HG02623 (cell line): ENCODE results near the gene OR52M1.
"Not testable (repeated sequence)": the region's sequence is repeated elsewhere in the genome, so short reads cannot be mapped to it uniquely, and the experiment has no call there.

ENCODE experiments used
- ATAC-seq: cut with Tn5 transposase; IDR thresholded peaks from one replicate; pipeline ENCODE4 v1.9.1; 2021; ENCODE audit warnings: moderate library complexity; ENCODE audit not compliant: unreplicated experiment

OR52M1 gene

DNA sequence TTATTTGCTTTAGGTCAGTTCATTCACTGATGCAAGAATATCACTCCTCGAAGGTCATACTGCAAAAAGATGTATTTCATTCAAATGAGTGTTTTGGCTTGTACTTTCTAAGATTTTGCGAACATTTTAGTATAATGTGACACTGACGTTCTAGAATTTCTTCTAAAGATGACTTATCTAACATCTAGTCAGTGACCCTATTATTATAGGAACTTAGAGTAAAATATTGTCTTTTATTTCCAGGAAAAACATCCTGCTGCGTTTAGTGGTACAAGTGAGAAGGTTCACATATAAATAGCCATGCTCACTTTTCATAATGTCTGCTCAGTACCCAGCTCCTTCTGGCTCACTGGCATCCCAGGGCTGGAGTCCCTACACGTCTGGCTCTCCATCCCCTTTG is at the start of gene OR52M1:
OR52M1 (plus strand) TSS at position 301 of the 400 bp plus-strand sequence; CDS start at position 301, 0 bp downstream.
- ATAC-seq: no peak

DNA sequence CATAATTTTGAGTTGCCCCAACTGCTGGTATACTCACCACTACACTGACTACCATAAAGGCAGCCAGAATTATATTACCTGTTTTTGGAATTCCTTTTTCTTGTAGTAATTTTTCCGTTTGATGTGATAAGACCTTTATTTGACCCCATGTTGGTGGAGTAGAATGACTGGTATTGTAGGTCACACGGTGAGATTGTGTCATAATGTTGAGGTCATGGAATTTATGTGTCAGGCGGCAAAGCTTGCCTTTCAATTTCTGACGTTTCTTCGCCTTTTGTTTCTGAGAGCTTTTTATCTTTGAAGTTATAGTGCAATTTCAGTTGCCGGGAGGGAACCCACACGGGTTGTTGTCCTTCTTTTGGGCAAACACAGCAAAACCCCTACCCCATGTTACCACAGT is 49.5 kb upstream of the OR52M1 start:
- ATAC-seq: no peak

DNA sequence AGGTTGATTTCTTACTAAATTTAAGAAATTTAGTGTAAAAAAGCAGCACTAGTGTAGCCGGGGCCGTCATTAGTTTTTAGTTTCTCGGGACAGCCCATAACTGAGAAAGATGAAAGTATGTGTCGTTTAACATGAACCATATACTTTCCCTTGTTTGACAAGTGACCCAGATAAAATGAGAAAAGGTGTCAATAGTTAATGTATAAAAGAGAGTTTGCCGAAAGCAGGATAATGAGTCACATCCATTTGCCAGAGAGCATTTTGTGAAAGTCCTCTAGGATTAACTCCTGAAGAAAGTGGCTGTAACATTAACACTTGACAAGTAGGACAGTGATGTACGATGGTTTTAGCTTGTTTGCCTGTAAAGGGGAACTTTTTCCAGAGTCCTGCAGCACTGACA is 49.0 kb upstream of the OR52M1 start:
- no peak for ATAC-seq

GRCh38 chr11:4496557-4497248 is 48.3 kb upstream of the OR52M1 start:
- no peak for ATAC-seq

DNA sequence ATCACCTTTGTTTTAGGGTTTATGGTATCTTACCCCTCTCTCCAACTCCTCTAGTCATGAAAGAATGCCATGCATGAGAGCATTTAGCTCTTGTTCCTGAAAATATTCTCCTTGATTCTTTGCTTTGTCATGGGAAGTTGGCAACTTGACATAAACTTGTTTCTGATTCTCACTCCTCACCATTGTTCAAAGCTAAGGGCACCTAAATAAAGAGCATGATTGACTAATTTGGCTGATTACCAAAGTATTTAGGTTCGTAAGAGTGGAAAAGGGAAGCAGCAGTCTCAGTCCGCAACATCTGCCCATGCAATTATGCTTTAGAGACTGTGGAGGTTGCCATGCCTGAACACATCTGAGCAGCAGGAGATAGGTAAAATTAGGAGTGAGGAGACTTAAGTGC is 36.1 kb upstream of the OR52M1 start:
- no peak for ATAC-seq

- ATAC-seq: no peak
These were observed 33.4 kb upstream of the OR52M1 start for GRCh38 chr11:4511282-4512245.

DNA sequence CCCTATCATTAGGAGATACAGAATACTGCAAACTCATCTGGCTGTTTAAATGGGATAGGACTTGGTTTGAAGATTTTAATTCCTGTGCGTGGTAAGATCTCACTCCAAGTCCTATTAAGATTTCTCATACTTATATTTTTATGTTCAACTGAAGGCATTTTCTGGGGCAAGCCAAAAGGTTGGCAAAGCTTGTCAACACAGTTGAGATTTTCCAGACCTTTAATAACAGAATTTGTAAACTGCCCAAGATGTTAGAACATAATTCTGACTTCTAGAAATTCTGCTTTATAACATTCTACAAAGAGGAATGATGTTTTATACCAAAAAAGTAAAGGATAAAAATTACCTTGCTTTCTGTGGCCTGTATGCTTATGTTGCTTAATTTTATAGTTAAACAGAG is 30.8 kb upstream of the OR52M1 start:
- no peak for ATAC-seq

DNA sequence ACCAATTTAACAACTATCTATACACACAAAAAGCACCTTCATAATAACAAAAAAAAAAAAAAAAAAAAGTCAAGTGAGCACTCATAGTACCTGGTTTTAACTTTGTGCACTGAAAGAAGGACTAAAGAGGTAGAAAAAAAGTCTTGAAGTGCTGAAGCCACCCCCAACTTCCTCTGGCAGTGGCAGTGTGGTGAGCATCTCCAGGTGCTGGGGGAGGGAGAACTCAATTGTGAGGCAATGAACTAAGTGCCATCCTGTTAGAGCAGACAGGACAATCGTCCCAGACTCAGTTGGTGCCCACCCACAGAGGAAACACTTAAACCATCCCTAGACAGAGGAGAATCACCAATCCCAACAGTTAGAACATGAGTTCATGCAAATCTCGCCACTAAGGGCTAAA is 22.7 kb upstream of the OR52M1 start:
- no peak for ATAC-seq

- no peak for ATAC-seq
These were observed 22.2 kb upstream of the OR52M1 start for GRCh38 chr11:4522752-4523151.

GRCh38 chr11:4523666-4524065 is 21.3 kb upstream of the OR52M1 start:
- ATAC-seq: no peak

GRCh38 chr11:4527926-4528325 is 17.1 kb upstream of the OR52M1 start:
- ATAC-seq: no peak

DNA sequence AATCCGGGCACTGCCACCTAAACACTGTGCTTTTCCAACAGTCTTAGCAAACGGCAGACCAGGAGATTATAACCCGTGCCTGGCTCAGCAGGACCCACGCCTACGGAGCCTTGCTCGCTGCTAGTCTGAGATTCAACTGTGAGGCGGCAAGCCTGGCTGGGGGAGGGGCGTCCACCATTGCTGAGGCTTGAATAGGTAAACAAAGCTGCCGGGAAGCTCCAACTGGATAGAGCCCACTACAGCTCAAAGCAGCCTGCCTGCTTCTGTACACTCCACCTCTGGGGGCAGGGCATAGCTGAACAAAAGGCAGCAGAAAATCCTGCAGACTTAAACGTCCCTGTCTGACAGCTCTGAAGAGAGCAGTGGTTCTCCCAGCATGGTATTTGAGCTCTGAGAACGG is 13.3 kb upstream of the OR52M1 start:
- not testable (repeated sequence) for ATAC-seq

- ATAC-seq: no peak
These were observed 5.3 kb upstream of the OR52M1 start for GRCh38 chr11:4539603-4540219.

DNA sequence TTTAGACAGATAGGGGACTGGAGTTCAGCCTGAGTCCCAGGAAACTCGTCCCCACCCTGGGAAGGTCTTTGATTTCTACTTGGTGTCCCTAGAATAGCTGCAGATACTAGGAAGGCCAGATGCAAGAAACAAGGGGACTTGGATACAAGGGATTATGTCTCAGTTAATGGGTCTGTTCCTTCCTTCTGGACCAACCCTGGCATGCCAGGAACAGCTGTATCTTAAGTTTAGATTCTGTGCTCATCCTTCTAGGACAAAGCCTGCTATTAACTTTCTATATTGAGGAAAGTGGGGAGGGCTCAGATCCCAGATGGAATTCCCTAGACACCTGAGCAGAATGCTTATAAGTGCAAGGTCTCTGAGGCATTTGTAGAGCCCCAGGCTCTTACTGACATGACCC is 3.9 kb upstream of the OR52M1 start:
- ATAC-seq: no peak

DNA sequence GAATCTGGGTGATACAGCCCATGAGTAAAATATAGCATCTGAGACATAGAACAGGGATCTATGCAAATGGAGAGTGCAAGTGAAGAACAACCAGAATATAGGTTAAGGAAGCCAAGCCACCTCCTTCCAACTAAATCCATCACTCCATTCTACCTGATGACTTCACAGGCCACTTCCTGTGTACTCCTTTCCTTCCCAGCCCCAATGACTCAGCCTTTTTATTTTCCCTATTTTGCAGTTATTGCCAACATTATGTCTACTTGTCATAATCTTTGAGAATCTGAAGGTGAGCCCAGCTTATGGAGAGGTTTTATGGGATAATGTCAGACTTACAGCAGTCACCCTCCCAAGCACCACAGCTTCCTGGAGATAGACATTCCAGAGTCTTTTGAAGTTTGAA is 1.4 kb upstream of the OR52M1 start:
- ATAC-seq: no peak

DNA sequence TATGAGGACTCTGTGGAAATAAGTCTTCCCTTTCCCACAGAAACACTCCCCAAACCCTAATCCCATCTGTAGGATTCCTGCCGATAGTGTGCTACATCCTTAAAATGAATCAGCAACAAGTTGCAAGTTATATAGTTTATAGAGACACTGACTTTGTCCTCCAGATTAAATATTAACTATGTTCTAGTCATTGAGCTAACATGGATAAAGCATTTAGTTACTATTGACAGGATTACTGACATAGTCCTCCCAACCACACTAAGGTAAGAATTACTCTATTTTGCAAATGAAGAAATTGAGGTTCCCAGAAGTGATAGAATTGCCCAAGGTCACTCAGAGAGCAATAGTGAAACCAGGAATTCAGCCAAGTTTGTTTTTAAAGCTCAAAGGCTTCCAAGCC is 1.9 kb downstream of the OR52M1 start:
- ATAC-seq: no peak

DNA sequence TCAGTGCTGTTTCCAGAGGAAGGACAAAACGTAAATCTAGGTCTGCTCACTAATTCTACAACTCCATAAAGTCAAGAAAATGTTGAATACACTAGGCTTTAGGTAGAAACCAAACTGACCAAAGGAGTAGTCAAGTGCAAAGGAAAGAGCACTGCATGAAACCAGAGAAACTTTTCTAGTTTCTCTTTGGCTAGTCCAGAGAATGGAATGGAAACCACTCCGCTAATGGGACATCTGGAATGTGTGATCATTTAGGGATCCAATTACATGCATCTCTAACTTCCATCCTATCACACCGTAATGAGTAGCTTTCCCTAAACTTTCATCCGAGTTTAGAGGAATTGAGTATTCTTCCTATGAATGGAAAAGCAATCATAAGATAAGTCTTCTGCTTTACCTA is 2.4 kb downstream of the OR52M1 start:
- ATAC-seq: no peak

- no peak for ATAC-seq
These were observed 6.5 kb downstream of the OR52M1 start for GRCh38 chr11:4551346-4551979.

DNA sequence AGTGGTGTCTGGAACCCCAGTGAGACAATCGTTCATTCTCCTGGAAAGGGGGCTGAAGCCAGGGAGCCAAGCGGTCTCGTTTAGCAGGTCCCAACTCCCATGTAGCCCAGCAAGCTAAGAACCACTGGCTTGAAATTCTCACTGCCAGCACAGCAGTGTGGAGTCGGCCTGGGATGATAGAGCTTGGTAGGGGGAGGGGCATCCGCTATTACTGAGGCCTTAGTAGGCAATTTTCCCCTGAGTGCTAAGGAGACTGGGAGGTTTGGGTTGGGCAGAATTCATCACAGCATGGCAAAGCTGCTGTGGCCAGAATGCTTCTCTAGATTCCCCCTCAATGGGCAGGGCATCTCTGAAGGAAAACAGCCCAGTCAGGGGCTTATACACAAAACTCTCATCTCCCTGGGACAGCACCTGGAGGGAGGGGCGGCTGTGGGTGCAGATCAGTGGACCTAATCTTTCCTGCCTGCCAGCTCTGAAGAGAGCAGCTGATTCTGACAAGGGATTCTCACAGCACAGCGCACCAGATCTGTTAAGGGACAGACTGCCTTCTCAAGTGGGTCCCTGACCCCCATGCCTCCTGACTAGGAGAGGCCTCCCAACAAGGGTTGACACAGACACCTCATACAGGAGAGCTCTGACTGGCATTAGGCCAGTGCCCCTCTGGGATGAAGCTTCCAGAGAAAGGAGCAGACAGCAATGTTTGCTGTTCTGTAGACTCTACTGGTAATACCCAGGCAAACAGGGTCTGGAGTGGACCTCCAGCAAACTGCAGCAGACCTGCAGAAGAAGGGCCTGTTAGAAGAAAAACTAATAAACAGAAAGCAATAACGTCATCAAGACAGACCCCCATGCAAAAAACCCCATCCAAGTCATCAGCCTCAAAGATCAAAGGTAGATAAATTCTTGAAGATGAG is 14.8 kb downstream of the OR52M1 start:
- ATAC-seq: no peak

DNA sequence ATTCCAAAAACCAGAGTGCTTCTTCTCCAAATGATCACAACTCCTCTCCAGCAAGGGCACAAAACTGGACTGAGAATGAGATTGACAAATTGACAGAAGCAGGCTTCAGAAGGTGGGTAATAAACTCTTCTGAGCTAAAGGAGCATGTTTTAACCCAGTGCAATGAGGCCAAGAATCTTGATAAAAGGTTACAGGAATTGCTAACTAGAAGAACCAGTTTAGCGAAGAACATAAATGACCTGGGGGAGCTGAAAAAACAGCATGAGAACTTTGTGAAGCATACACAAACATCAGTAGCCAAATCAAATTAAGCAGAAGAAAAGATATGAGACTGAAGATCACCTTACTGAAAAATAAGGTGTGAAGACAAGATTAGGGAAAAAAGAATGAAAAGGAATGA is 15.5 kb downstream of the OR52M1 start:
- no peak for ATAC-seq
